SK-N-MC (cell line): ENCODE results near the gene GLS.
"Not testable (repeated sequence)": the region's sequence is repeated elsewhere in the genome, so short reads cannot be mapped to it uniquely, and the experiment has no call there.

ENCODE experiments used
- DNase-seq: peaks from one replicate; pipeline ENCODE4 v3.0.0-alpha.2; 2011; ENCODE audit warnings: low read depth, low spot score
- H3K27ac ChIP-seq: fragments of 200-600 bp; sonication (generic); 2 replicates; pipeline ENCODE4 v1.5.1; 2016; ENCODE audit warnings: mixed run types
- H3K36me3 ChIP-seq: fragments of 200-600 bp; sonication (generic); 2 replicates; pipeline ENCODE4 v1.6.1; 2017; ENCODE audit warnings: antibody characterized with exemption, low read length, mixed read lengths; ENCODE audit not compliant: insufficient read depth
- H3K4me3 ChIP-seq: fragments of 200-600 bp; sonication (generic); 2 replicates; pipeline ENCODE4 v1.5.1; 2016
- H3K9ac ChIP-seq: fragments of 200-600 bp; sonication (generic); 2 replicates; pipeline ENCODE4 v1.8.0; 2017; ENCODE audit warnings: mixed run types, mixed read lengths; ENCODE audit not compliant: insufficient read length
- H3K9me3 ChIP-seq: fragments of 200-600 bp; sonication (generic); 2 replicates; pipeline ENCODE4 v1.6.1; 2017; ENCODE audit warnings: low read depth, mild to moderate bottlenecking, antibody characterized with exemption, low read length, moderate library complexity, mixed read lengths
- EZH2 ChIP-seq: fragments of 200-600 bp; sonication (generic); IDR thresholded peaks from one replicate; pipeline ENCODE4 v1.6.1; 2017; ENCODE audit warnings: antibody characterized with exemption
- FOXP2 ChIP-seq: optimal IDR thresholded peaks from 2 replicates; pipeline ENCODE3; 2011; ENCODE audit warnings: mild to moderate bottlenecking, moderate library complexity; ENCODE audit not compliant: insufficient read depth; ENCODE audit errors: extremely low read length, control extremely low read depth
- POLR2AphosphoS5 ChIP-seq: IDR thresholded peaks from 2 replicates; pipeline ENCODE4 v1.6.1; 2012; ENCODE audit warnings: mild to moderate bottlenecking, low read depth, low read length, borderline replicate concordance

The GLS gene

DNA sequence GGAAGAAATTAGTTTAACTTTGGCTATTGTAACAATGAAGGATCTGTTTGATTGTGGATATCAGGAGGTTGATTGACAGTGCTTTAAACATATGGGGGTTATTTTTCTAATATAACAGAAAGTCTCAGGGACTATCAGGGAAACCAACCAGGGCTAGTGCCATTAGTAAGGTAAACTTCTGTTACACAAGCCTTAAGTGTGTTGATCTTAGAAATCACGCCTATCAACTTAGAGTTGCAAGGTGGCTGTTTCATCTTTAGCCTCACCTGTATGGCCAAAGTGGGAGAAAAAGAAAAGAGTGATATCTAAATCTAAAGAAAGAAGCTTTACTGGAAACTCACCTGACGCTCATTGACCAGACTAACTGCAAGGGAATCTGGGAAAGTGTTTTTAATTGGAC, 62.1 kb downstream of the GLS start:
- Histone ChIP-seq H3K36me3 (no peaks in the 10 kb centered on the region), H3K9me3 (no peaks in the 10 kb centered on the region), H3K27ac (no peak overlapping the region), H3K4me3 (no peak overlapping the region), H3K9ac (no peak overlapping the region)
- no peak for DNase-seq
- TF ChIP-seq FOXP2 (no peak), EZH2 (no peak), POLR2AphosphoS5 (no peak)

DNA sequence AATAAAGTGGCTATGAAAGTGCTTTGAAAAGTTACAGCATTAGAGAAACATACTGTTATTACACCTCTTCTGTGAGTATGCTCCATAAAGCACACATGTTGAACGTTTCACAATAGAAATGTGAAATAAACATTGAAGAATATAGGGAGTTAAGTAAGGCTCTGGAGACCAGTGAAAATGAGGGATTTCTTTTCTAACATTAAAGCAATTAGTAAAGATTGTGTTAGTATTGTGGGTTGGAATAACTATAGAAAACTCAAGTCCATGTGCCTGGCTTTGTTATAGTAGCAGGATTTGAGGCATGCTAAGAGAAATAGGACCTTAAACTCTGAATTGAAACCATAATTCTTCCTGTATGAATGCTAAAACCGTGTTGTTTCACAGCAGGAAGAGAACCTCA, 63.1 kb downstream of the GLS start:
- Histone ChIP-seq H3K4me3 (no peak overlapping the region), H3K9me3 (no peaks in the 10 kb centered on the region), H3K27ac (no peak overlapping the region), H3K36me3 (no peaks in the 10 kb centered on the region), H3K9ac (no peak overlapping the region)
- no peak for DNase-seq
- TF ChIP-seq POLR2AphosphoS5 (no peak), FOXP2 (no peak), EZH2 (no peak)

DNA sequence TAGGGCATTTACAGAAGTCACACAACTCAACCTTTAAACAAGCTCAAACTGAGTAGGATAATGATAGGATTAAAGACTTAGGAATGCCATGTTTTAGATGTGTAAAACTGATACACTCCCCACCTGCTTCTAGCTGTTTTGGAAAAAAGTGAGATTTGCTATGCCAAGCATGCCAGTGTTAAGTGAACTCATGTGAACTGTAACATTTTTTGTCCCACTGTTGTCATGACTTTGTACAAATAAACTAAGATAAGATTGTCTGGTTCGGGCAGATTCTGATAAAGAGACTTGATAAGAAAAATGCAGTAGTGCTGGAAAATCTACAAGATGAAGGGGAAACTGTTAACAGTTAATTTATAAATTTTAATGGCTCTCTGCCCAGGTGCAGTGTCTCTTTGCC, 66.5 kb downstream of the GLS start:
- no peak for DNase-seq
- no peak overlapping the region for H3K27ac ChIP-seq
- TF ChIP-seq EZH2 (no peak), FOXP2 (no peak), POLR2AphosphoS5 (no peak)

DNA sequence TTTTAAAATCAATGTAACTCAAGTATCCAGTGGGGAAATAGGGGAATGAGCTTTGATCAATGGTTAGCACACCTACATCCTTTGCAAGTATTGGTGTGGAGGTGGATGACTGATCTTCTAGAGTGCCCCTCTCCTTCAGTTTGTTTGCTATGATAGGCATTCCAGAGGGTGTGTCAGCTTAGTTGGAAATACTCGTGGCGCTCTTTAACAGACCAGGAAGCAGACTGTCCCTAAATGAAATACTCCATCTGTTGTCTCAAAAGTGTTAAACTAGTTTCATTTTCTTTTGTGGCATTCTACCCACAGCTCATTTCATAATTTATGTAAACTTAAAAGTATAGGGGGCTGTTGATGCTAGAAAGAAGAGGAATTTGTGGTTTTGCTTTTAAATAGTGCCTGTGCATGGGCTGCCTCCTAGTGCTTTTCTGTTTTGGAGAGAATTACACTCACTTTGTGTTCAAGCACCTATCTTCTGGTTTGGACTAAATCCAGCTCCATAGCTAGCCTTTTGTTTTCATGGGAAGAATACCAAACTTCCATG, 67.2 kb downstream of the GLS start:
- DNase-seq = no peak
- no peak for TF ChIP-seq FOXP2
- no peak overlapping the region for H3K27ac ChIP-seq
- no peaks in the 10 kb centered on the region for H3K36me3 ChIP-seq
- H3K4me3 ChIP-seq = peak overlapping the region; percentile 5; the same call in 1 of the 2 replicates
- no peak overlapping the region for H3K9ac ChIP-seq
- no peaks in the 10 kb centered on the region for H3K9me3 ChIP-seq

More for the DNA sequence above, 66.5 kb downstream of the GLS start:
- no peaks in the 10 kb centered on the region for H3K9me3 ChIP-seq
- 0 out of 2 replicates have a peak overlapping the region, but pooled peaks have one; percentile 5 for H3K4me3 ChIP-seq
- no peaks in the 10 kb centered on the region for H3K36me3 ChIP-seq
- H3K9ac ChIP-seq = no peak overlapping the region

DNA sequence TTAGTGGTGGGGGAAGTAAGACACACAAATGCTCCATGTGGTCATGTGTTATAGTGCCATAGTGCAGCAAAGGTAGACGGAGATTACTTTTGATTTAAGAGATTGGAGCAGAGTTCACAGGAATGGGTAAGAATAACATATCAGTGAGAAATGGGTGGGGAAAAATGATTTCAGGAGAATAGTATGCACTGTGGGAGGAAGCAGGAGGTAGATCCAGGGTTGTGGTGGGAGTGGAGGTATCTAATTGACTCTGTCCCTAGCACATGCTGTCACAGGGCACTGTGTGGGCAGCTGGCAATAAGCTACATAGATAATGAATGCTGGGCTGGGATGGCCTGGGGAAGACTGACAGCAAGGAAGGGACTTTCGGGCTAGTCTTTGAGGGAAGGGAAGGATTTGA, 68.0 kb downstream of the GLS start:
- no peak overlapping the region for H3K9ac ChIP-seq
- no peak overlapping the region for H3K27ac ChIP-seq
- H3K4me3 ChIP-seq = no peak overlapping the region
- no peaks in the 10 kb centered on the region for H3K9me3 ChIP-seq
- no peaks in the 10 kb centered on the region for H3K36me3 ChIP-seq
- no peak for DNase-seq
- TF ChIP-seq EZH2 (no peak), FOXP2 (no peak), POLR2AphosphoS5 (no peak)

DNA sequence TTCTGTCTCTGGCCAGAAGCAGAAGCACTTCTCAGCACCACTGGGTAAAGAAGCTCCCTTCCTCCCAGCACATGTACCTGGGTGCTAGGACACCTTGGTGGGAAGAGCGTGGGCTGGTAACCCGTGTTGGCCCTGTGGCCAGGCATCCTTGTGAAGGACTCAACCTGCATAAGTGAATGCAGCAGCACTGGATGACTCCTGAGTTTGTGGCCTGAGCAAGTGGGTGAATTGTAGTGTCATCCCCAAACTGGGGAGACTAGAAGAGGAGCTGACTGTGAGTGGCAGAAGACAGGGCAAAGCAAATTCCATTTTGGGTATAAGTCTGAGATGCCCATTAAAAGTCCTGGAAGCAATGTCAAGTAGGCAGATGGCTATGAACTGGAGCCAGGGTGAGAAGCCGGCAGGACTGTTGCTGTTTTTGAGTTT, 70.0 kb downstream of the GLS start:
- TF ChIP-seq POLR2AphosphoS5 (no peak), FOXP2 (no peak), EZH2 (no peak)
- Histone ChIP-seq H3K9me3 (no peaks in the 10 kb centered on the region), H3K9ac (no peak overlapping the region), H3K4me3 (no peak overlapping the region), H3K27ac (no peak overlapping the region), H3K36me3 (no peaks in the 10 kb centered on the region)
- no peak for DNase-seq

DNA sequence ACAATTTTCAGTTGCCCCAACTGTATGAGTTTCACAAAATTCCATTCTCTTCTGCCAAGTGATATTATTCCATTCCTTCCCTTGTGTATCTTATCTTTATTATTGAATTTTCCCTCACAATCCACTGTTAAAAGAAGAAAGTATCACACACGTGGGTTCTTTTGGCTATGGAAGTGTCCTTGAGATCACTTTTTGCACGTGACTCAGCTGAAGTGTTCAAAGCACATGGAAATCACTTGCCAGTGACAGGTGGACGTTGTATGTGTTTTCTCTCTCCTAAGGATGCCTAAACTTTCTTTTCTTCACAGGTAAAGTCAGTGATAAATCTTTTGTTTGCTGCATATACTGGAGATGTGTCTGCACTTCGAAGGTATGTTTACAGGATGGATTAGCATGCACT, 72.6 kb downstream of the GLS start:
- Histone ChIP-seq H3K36me3 (no peaks in the 10 kb centered on the region), H3K4me3 (no peak overlapping the region), H3K9ac (no peak overlapping the region), H3K9me3 (no peaks in the 10 kb centered on the region), H3K27ac (no peak overlapping the region)
- TF ChIP-seq EZH2 (no peak), POLR2AphosphoS5 (no peak), FOXP2 (no peak)
- no peak for DNase-seq

DNA sequence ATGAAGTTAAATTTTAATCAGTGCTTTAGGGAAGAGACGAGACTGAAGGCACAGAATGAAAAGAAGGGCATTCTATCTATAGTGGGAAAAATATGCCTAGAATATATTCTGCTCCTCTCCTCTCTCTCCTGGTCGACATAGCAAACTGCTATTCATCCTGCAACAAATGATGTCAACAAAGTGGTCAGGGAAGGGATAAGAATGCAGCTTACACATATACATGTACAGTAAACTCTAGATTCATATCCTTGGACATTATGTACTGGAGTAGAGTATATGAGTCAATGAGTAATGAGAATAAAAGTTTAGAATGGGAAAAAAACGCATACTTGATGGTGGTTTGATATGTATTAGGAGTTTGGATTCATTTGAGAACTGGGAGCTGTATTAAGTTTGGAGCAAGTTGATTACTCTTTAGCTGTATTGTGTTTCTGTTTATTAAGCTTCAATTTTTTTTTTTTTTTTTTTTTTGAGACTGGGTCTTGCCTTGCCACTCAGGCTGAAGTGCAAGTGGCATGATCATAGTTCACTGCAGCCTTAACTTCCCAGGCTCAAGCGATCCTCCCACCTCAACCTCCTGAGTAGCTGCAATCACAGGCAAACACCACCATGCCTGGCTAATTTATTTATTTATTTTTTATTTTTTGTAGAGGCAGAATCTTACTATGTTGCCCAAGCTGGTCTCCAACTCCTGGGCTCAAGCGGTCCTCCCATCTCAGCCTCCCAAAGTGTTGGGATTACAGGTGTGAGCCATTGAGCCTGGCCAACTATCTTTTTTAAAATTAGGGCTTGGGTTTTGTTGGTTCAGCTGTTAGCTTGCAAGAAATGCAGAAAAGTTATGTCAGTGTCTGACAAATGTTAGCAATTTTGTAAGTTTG, 79.5 kb downstream of the GLS start:
- TF ChIP-seq POLR2AphosphoS5 (no peak), EZH2 (no peak), FOXP2 (no peak)
- Histone ChIP-seq H3K36me3 (peaks cover 23% of the 10 kb centered on the region), H3K9ac (no peak overlapping the region), H3K4me3 (no peak overlapping the region), H3K27ac (no peak overlapping the region), H3K9me3 (no peaks in the 10 kb centered on the region)
- no peak for DNase-seq

DNA sequence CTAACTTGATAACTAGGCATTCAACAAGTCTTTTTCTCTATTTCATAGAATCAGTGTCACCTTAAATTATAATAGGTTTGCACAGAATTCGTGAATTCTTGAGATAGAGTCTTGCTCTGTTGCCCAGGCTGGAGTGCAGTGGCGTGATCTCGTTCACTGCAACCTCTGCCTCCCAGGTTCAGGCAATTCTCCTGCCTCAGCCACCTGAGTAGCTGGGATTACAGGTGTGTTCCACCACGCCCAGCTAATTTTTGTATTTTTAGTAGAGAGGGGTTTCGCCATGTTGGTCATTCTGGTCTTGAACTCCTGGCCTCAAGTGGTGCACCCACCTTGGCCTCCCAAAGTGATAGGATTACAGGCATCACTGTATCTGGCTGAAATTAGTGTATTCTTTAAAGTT, 80.5 kb downstream of the GLS start:
- H3K9ac ChIP-seq, H3K27ac ChIP-seq, DNase-seq, H3K4me3 ChIP-seq, H3K9me3 ChIP-seq: not testable (repeated sequence)
- H3K36me3 ChIP-seq = peaks cover 24% of the 10 kb centered on the region
